HepG2 (cell line): ENCODE measurements around the gene PNLDC1. TPM values are rescaled to one million over a fixed set of nuclear protein-coding genes. Genes with fewer than 3 reads are reported as not detected.

ENCODE experiments used
- ATAC-seq: fragments of 200-7000 bp; cut with Tn5 transposase; 3 replicates; pipeline ENCODE4 v1.9.1; 2020; ENCODE audit warnings: mild to moderate bottlenecking, moderate library complexity
- BruUV-seq: library from RNA; stranded (reverse); fragments of 400-500 nt; replicated peaks from 2 replicates; lab custom pipeline; 2021; lab: Mats Ljungman, UMichigan
- CTCF ChIA-PET: fragments of 300-600 bp; formaldehyde crosslinking; extraction: SDS; loops from one replicate; lab custom pipeline; 2021; ENCODE audit warnings: low total read pairs, inconsistent platforms, low intra/inter-chr PET ratio; lab: Yijun Ruan, JAX
- POLR2A ChIA-PET: fragments of 350-600 bp; sonication (Branson Sonifier 250); formaldehyde crosslinking; loops from one replicate; lab custom pipeline; 2020; ENCODE audit warnings: antibody characterized with exemption, inconsistent platforms; lab: Yijun Ruan, JAX
- DNase-seq: peaks from one replicate; pipeline ENCODE4 v3.0.0-alpha.2; 2015; ENCODE audit warnings: low spot score
- FAIRE-seq: peaks from 3 replicates; lab custom pipeline; 2011; peaks lifted over from hg19 to GRCh38; lab: Jason Lieb, UNC
- H2AFZ ChIP-seq: one replicate; pipeline ENCODE4 v1.6.1; 2011; ENCODE audit warnings: low read length, inconsistent platforms
- H3K27ac ChIP-seq: fragments of 300-600 bp; 3 replicates; pipeline ENCODE4 v1.8.0; 2011; ENCODE audit warnings: mixed run types, mild to moderate bottlenecking, mixed read lengths, low read length, inconsistent platforms; ENCODE audit not compliant: insufficient read depth; ENCODE audit errors: extremely low read length
- H3K27me3 ChIP-seq, 2 experiments: fragments of 200-600 bp in 1 of 2; 2 replicates in 1 of 2; 3 replicates in 1 of 2; pipeline versions ENCODE4 v1.6.0 to v1.8.0; 2011; ENCODE audit warnings: low read length in 2 of 2, mild to moderate bottlenecking in 2 of 2, moderate library complexity in 2 of 2, inconsistent platforms in 1 of 2; ENCODE audit not compliant: insufficient read depth in 2 of 2, control insufficient read depth in 1 of 2
- H3K36me3 ChIP-seq, 2 experiments: fragments of 200-600 bp in 1 of 2; replicated peaks in 1 of 2; 2 replicates in 1 of 2; 3 replicates in 1 of 2; pipeline versions ENCODE4 v1.5.1 to v1.8.0; 2011; ENCODE audit warnings: low read length in 2 of 2, inconsistent platforms in 1 of 2; ENCODE audit not compliant: insufficient read depth in 2 of 2, control insufficient read depth in 1 of 2
- H3K4me1 ChIP-seq: 2 replicates; pipeline ENCODE4 v1.5.1; 2012; ENCODE audit warnings: low read length, inconsistent platforms; ENCODE audit not compliant: insufficient read depth
- H3K4me2 ChIP-seq: 2 replicates; pipeline ENCODE4 v1.6.0; 2011; ENCODE audit warnings: low read depth, low read length, inconsistent platforms
- H3K4me3 ChIP-seq, 3 experiments: fragments of 200-600 bp in 1 of 3; sonication (generic), shearing (Covaris generic) in 1 of 3; replicated peaks in 1 of 3; 2 replicates each; pipeline ENCODE4 v1.5.1; 2011 to 2016; ENCODE audit warnings: low read length in 3 of 3, inconsistent platforms in 2 of 3, low read depth in 2 of 3, mild to moderate bottlenecking in 2 of 3, control low read depth in 1 of 3, mixed read lengths in 1 of 3; ENCODE audit not compliant: insufficient read depth in 1 of 3
- H3K79me2 ChIP-seq: one replicate; pipeline ENCODE4 v1.6.1; 2011; ENCODE audit warnings: low read length, inconsistent platforms; ENCODE audit not compliant: insufficient read depth
- H3K9ac ChIP-seq: 2 replicates; pipeline ENCODE4 v1.6.0; 2011; ENCODE audit warnings: mild to moderate bottlenecking, low read depth, low read length, inconsistent platforms; ENCODE audit not compliant: insufficient read depth
- H3K9me3 ChIP-seq: 2 replicates; pipeline ENCODE4 v1.5.1; 2012; ENCODE audit warnings: mild to moderate bottlenecking, low read length
- H4K20me1 ChIP-seq: 2 replicates; pipeline ENCODE4 v1.6.0; 2011; ENCODE audit warnings: inconsistent platforms, mild to moderate bottlenecking, low read length, moderate library complexity; ENCODE audit not compliant: insufficient read depth
- CBX1 ChIP-seq: IDR thresholded peaks from one replicate; pipeline ENCODE4 v1.6.1; 2016; ENCODE audit warnings: antibody characterized with exemption, low read depth
- DBP ChIP-seq: sonication (generic); formaldehyde crosslinking; IDR thresholded peaks from 2 replicates; pipeline ENCODE4 v1.4.0; 2020; ENCODE audit warnings: missing genetic modification reagents; ENCODE audit errors: not compliant biosample characterization
- DR1 ChIP-seq: sonication (generic); formaldehyde crosslinking; IDR thresholded peaks from 2 replicates; pipeline ENCODE4 v1.8.0; 2021; ENCODE audit warnings: mild to moderate bottlenecking, missing genetic modification reagents, inconsistent platforms
- ETV6 ChIP-seq: sonication (generic); formaldehyde crosslinking; conservative IDR thresholded peaks from 2 replicates; pipeline ENCODE4 v1.4.0; 2020; ENCODE audit warnings: missing genetic modification reagents
- FOXJ3 ChIP-seq: sonication (generic); formaldehyde crosslinking; IDR thresholded peaks from 2 replicates; pipeline ENCODE4 v1.4.0; 2020; ENCODE audit warnings: missing genetic modification reagents, mild to moderate bottlenecking, borderline replicate concordance
- FOXP1 ChIP-seq, 2 experiments: fragments of 450-650 bp in 1 of 2; IDR thresholded peaks; 2 replicates each; pipeline ENCODE4 v1.6.1; 2017 to 2018; ENCODE audit warnings: antibody characterized with exemption in 1 of 2
- IRF9 ChIP-seq: sonication (generic); formaldehyde crosslinking; IDR thresholded peaks from 2 replicates; pipeline ENCODE4 v1.8.0; 2022; ENCODE audit warnings: missing genetic modification reagents, mild to moderate bottlenecking, borderline replicate concordance
- RCOR2 ChIP-seq: IDR thresholded peaks from 2 replicates; pipeline ENCODE4 v1.6.1; 2016; ENCODE audit warnings: missing biosample characterization, missing genetic modification reagents
- SRF ChIP-seq: IDR thresholded peaks from 2 replicates; pipeline ENCODE4 v1.6.1; 2011; ENCODE audit warnings: mild to moderate bottlenecking, low read depth, low read length, moderate library complexity
- TEF ChIP-seq: sonication (generic); formaldehyde crosslinking; IDR thresholded peaks from 2 replicates; pipeline ENCODE4 v1.5.0; 2020; ENCODE audit warnings: missing genetic modification reagents
- TRAFD1 ChIP-seq: sonication (generic); formaldehyde crosslinking; IDR thresholded peaks from 2 replicates; pipeline ENCODE4 v1.5.1; 2020; ENCODE audit warnings: missing genetic modification reagents, mild to moderate bottlenecking, borderline replicate concordance
- TSC22D2 ChIP-seq: sonication (generic); formaldehyde crosslinking; IDR thresholded peaks from 2 replicates; pipeline ENCODE4 v1.5.1; 2020; ENCODE audit warnings: missing genetic modification reagents, mild to moderate bottlenecking, borderline replicate concordance
- ZNF17 ChIP-seq: sonication (generic); formaldehyde crosslinking; IDR thresholded peaks from 2 replicates; pipeline ENCODE4 v1.5.0; 2020; ENCODE audit warnings: mild to moderate bottlenecking, missing genetic modification reagents
- ZNF274 ChIP-seq: sonication (generic); formaldehyde crosslinking; IDR thresholded peaks from 2 replicates; pipeline ENCODE4 v1.5.1; 2020; ENCODE audit warnings: mild to moderate bottlenecking, missing genetic modification reagents
- ZNF44 ChIP-seq: sonication (generic); formaldehyde crosslinking; IDR thresholded peaks from 2 replicates; pipeline ENCODE4 v1.5.1; 2020; ENCODE audit warnings: mild to moderate bottlenecking, missing genetic modification reagents
- ZNF720 ChIP-seq: sonication (generic); formaldehyde crosslinking; IDR thresholded peaks from 2 replicates; pipeline ENCODE4 v1.4.0; 2020; ENCODE audit warnings: missing genetic modification reagents
- ZNF780A ChIP-seq: sonication (generic); formaldehyde crosslinking; IDR thresholded peaks from 2 replicates; pipeline ENCODE4 v1.8.0; 2022; ENCODE audit warnings: mild to moderate bottlenecking, missing genetic modification reagents, moderate library complexity
- WGBS: methylation state at CpG from one replicate; pipeline ENCODE4 v1.1.6; 2017; ENCODE audit warnings: low lambda C conversion rate; 5-methylcytosine and 5-hydroxymethylcytosine counted together
- in situ Hi-C: cut with HindIII; loops from 2 replicates; pipeline ENCODE4 v1.10.0; 2017; ENCODE audit warnings: low pct_unique_long_range_greater_than_20kb; ENCODE audit not compliant: extremely low pct_ligation_motif_present
- intact Hi-C: fragments of 100-400 bp; cut with micrococcal nuclease; formaldehyde crosslinking; loops from one replicate; pipeline ENCODE4 v1.10.0; 2022; ENCODE audit not compliant: unreplicated experiment
- polyA plus RNA-seq, 8 experiments: library from polyadenylated mRNA; depleted of rRNA in 3 of 8; stranded (reverse) in 7 of 8; unstranded in 1 of 8; fragments of >200 nt; fragmentation: Illumina TruSeq in 4 of 8; extraction: Trizol in 4 of 8; gene quantifications; 2 replicates each; pipeline versions ENCODE4 v1.2.1 to v1.2.3, GENCODE V29; 2011 to 2016; ENCODE audit warnings: low read depth in 4 of 8, missing spikeins in 1 of 8, mixed read lengths in 1 of 8; ENCODE audit not compliant: insufficient read depth in 1 of 8
- total RNA-seq, 5 experiments: library from RNA; depleted of rRNA; stranded (reverse); fragments of >200 nt; fragmentation: Illumina TruSeq; extraction: Trizol; gene quantifications; 2 replicates each; pipeline ENCODE4 v1.2.3, GENCODE V29; 2016; ENCODE audit warnings: low read depth in 1 of 5

PNLDC1 gene
- total and polyA plus RNA-seq, 2 of the 13 experiments (the other 11 are each of a cell fraction or from before 2014, with no cell fraction given): not detected

GRCh38 chr6:159836718-159837490, 36.8 kb downstream of the PNLDC1 start:
- no peaks in the 10 kb centered on the region for H3K79me2 ChIP-seq
- H3K9ac ChIP-seq: no peak overlapping the region
- WGBS: 36% methylated on average over 26 of the region's 29 CpGs
- H3K4me1 ChIP-seq: no peaks in the 10 kb centered on the region
- no peak overlapping the region for H3K4me3 ChIP-seq
- in situ Hi-C loops (no loop called here), intact Hi-C loops (no loop called here)
- ChIA-PET CTCF (no interaction called here), POLR2A (no interaction called here)
- no peak overlapping the region for H3K27ac ChIP-seq
- FAIRE-seq: no peak
- ATAC-seq: no peak
- no peaks in the 10 kb centered on the region for H3K36me3 ChIP-seq
- TF ChIP-seq TSC22D2 (CRISPR knock-in tag) (no peak), SRF (no peak), CBX1 (no peak), ZNF720 (no peak), FOXP1 (IDR thresholded peaks at IDR 0.05) (no peak), FOXP1 (CRISPR knock-in tag; IDR thresholded peaks at IDR 0.05) (no peak), TEF (CRISPR knock-in tag) (no peak), ZNF274 (CRISPR knock-in tag) (no peak), ETV6 (CRISPR knock-in tag) (no peak), ZNF44 (no peak), ZNF17 (CRISPR knock-in tag) (no peak), RCOR2 (CRISPR knock-in tag) (no peak), TRAFD1 (CRISPR knock-in tag) (no peak), FOXJ3 (CRISPR knock-in tag) (no peak), ZNF780A (CRISPR knock-in tag) (no peak), DBP (CRISPR knock-in tag) (no peak), IRF9 (no peak), DR1 (no peak)
- TF ChIP-seq, all 625 proteins: peak for 0
- H3K9me3 ChIP-seq: no peaks in the 10 kb centered on the region
- no peak overlapping the region for H3K4me2 ChIP-seq
- H4K20me1 ChIP-seq: no peaks in the 10 kb centered on the region
- BruUV-seq: no TSS peak
- peaks cover 2 to 38% of the 10 kb centered on the region in 2 experiments; a peak in 4 of 5 replicates for H3K27me3 ChIP-seq
- no peak overlapping the region for H2AFZ ChIP-seq
- no peak for DNase-seq
